NCI-H460 (cell line): Measurements from ENCODE around the gene PKD2L2. TPM values are rescaled to one million over a fixed set of nuclear protein-coding genes. Genes with fewer than 3 reads are reported as not detected.
"Not testable (repeated sequence)": the region's sequence is repeated elsewhere in the genome, so short reads cannot be mapped to it uniquely, and the experiment has no call there.

Experiments
- DNase-seq: peaks from one replicate; pipeline ENCODE4 v3.0.0-alpha.2; 2016; ENCODE audit warnings: low read depth; ENCODE audit errors: extremely low read depth
- total RNA-seq: library from RNA; depleted of rRNA; stranded (reverse); fragments of >200 nt; shearing (Covaris generic); gene quantifications from 2 replicates; pipeline ENCODE4 v1.2.3, GENCODE V29; 2014

Gene PKD2L2
- total RNA-seq, 1 experiment from 2014 or later: not detected

GRCh38 chr5:137887831-137888230, 1.4 kb upstream of the PKD2L2 start:
- DNase-seq: no peak

GRCh38 chr5:137888466-137888862, 793 bp upstream of the PKD2L2 start:
- DNase-seq: no peak

GRCh38 chr5:137890845-137891244, 1.6 kb downstream of the PKD2L2 start:
- no peak for DNase-seq

GRCh38 chr5:137891849-137892248, 2.6 kb downstream of the PKD2L2 start:
- no peak for DNase-seq

- DNase-seq: no peak
Measured at GRCh38 chr5:137894586-137894985, 5.3 kb downstream of the PKD2L2 start.

GRCh38 chr5:137896560-137896959, 7.3 kb downstream of the PKD2L2 start:
- DNase-seq: no peak

GRCh38 chr5:137899493-137899892, 10.2 kb downstream of the PKD2L2 start:
- DNase-seq: no peak

GRCh38 chr5:137901011-137901817, 12.0 kb downstream of the PKD2L2 start:
- DNase-seq: no peak

- no peak for DNase-seq
Measured at GRCh38 chr5:137902408-137903133, 13.3 kb downstream of the PKD2L2 start.

GRCh38 chr5:137914758-137915157, 25.5 kb downstream of the PKD2L2 start:
- no peak for DNase-seq

GRCh38 chr5:137916923-137917322, 27.7 kb downstream of the PKD2L2 start:
- no peak for DNase-seq

GRCh38 chr5:137921931-137922330, 32.7 kb downstream of the PKD2L2 start:
- DNase-seq: no peak

GRCh38 chr5:137923856-137924255, 34.6 kb downstream of the PKD2L2 start:
- DNase-seq: no peak

- DNase-seq: no peak
Measured at GRCh38 chr5:137932800-137933199, 43.5 kb downstream of the PKD2L2 start.

GRCh38 chr5:137933491-137933911, 44.2 kb downstream of the PKD2L2 start:
- no peak for DNase-seq

- no peak for DNase-seq
Measured at GRCh38 chr5:137935190-137935589, 45.9 kb downstream of the PKD2L2 start.

- no peak for DNase-seq
Measured at GRCh38 chr5:137935694-137936093, 46.4 kb downstream of the PKD2L2 start.

- no peak for DNase-seq
Measured at GRCh38 chr5:137937994-137938750, 48.9 kb downstream of the PKD2L2 start.

- DNase-seq: no peak
Measured at GRCh38 chr5:137938751-137939143, 49.5 kb downstream of the PKD2L2 start.

GRCh38 chr5:137939331-137939730, 50.1 kb downstream of the PKD2L2 start:
- DNase-seq: no peak

- not testable (repeated sequence) for DNase-seq
Measured at GRCh38 chr5:137944280-137944679, 55.0 kb downstream of the PKD2L2 start.
